ENCODE measurements around the gene PPCS.

GRCh38 chr1:42506576-42506975, 50.2 kb downstream of the PPCS start:
- TF ChIP-seq EZH2 (IDR thresholded peaks at IDR 0.05; ENCODE audit: borderline replicate concordance) (no peak), CTCF (IDR thresholded peaks at IDR 0.05; ENCODE audit: poor library complexity) (no peak)

All from hepatocyte (in vitro differentiated cells).